ENCODE measurements around the gene VWA8.

VWA8 gene

DNA sequence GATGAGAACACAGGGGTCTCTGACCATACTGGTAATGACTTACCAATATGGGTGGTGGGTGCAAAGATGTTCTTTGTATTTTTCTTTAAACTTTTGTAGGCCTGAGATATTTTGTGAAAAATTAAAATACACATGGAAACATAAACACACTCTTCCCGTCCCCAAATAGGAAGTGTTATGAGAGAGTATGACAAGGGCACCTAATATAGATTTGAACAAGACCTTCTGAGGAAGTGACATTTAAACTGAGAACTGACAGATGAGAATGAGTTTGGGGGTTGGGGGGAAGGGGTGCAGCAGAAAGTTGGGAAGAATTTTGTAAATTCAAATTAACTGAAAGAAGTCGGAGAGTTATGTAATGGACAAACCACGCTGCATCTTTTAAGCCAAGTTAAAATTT lies 279.3 kb downstream of the VWA8 start:
- Histone ChIP-seq H3K27me3 (ENCODE audit: control insufficient read depth, low read length) (no peaks in the 10 kb centered on the region), H3K4me2 (ENCODE audit: low read length) (no peak overlapping the region), H3K79me2 (ENCODE audit: control insufficient read depth, low read length) (no peaks in the 10 kb centered on the region), H3F3A (ENCODE audit: control insufficient read depth, insufficient read depth) (no peaks in the 10 kb centered on the region), H4K20me1 (ENCODE audit: control insufficient read depth, insufficient read depth, low read depth, low read length) (no peaks in the 10 kb centered on the region), H3K4me1 (ENCODE audit: control insufficient read depth, low read length) (peaks cover 15% of the 10 kb centered on the region), H3K9me2 (replicated peaks; ENCODE audit: control insufficient read depth, low read length) (no peaks in the 10 kb centered on the region; the same call in 1 of the 2 replicates), H3K4me3 (ENCODE audit: low read length) (no peak overlapping the region), H3K36me3 (ENCODE audit: control insufficient read depth, low read length) (0 out of 2 replicates have a peak, but pooled peaks cover 3% of the 10 kb centered on the region), H3K27ac (ENCODE audit: low read depth, low read length) (no peak overlapping the region), H3K9me3 (ENCODE audit: control insufficient read depth, insufficient read depth, low read length) (no peaks in the 10 kb centered on the region)
- TF ChIP-seq, protein P1, sequence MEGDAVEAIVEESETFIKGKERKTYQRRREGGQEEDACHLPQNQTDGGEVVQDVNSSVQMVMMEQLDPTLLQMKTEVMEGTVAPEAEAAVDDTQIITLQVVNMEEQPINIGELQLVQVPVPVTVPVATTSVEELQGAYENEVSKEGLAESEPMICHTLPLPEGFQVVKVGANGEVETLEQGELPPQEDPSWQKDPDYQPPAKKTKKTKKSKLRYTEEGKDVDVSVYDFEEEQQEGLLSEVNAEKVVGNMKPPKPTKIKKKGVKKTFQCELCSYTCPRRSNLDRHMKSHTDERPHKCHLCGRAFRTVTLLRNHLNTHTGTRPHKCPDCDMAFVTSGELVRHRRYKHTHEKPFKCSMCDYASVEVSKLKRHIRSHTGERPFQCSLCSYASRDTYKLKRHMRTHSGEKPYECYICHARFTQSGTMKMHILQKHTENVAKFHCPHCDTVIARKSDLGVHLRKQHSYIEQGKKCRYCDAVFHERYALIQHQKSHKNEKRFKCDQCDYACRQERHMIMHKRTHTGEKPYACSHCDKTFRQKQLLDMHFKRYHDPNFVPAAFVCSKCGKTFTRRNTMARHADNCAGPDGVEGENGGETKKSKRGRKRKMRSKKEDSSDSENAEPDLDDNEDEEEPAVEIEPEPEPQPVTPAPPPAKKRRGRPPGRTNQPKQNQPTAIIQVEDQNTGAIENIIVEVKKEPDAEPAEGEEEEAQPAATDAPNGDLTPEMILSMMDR (IDR thresholded peaks at IDR 0.05; ENCODE audit: low read depth, low read length, poor library complexity, severe bottlenecking): no peak
- TF ChIP-seq EZH2phosphoT487 (IDR thresholded peaks at IDR 0.05; ENCODE audit: borderline replicate concordance, low read length): no peak

DNA sequence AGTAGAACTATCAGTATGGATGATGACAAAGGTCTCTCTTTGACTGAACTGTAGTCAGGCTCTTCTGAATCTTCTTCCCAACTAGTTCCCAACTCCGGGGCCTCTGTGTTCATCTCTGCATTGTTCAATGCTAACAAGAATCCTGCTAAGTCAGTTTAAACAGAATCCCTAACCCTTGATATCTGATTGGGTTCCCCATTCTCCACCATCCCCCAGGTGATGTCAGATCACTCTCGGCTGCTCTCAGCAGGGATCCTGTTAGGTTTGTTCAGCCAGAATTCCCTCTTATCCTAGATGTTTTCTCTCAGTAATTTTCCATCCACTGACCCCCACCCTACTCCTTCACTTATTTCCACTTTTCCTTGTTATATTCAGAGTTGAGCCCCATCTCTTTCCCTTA lies 280.0 kb downstream of the VWA8 start:
- Histone ChIP-seq H3K36me3 (ENCODE audit: control insufficient read depth, low read length) (0 out of 2 replicates have a peak, but pooled peaks cover 3% of the 10 kb centered on the region), H3K79me2 (ENCODE audit: control insufficient read depth, low read length) (no peaks in the 10 kb centered on the region), H3K4me1 (ENCODE audit: control insufficient read depth, low read length) (peaks cover 15% of the 10 kb centered on the region), H3K4me3 (ENCODE audit: low read length) (no peak overlapping the region), H3K27me3 (ENCODE audit: control insufficient read depth, low read length) (no peaks in the 10 kb centered on the region), H3K9me3 (ENCODE audit: control insufficient read depth, insufficient read depth, low read length) (no peaks in the 10 kb centered on the region), H3K27ac (ENCODE audit: low read depth, low read length) (no peak overlapping the region), H3K9me2 (replicated peaks; ENCODE audit: control insufficient read depth, low read length) (no peaks in the 10 kb centered on the region), H4K20me1 (ENCODE audit: control insufficient read depth, insufficient read depth, low read depth, low read length) (no peaks in the 10 kb centered on the region), H3F3A (ENCODE audit: control insufficient read depth, insufficient read depth) (no peaks in the 10 kb centered on the region), H3K4me2 (ENCODE audit: low read length) (no peak overlapping the region)
- TF ChIP-seq EZH2phosphoT487 (IDR thresholded peaks at IDR 0.05; ENCODE audit: borderline replicate concordance, low read length): no peak
- TF ChIP-seq, protein P1 (IDR thresholded peaks at IDR 0.05; ENCODE audit: low read depth, low read length, poor library complexity, severe bottlenecking): no peak

DNA sequence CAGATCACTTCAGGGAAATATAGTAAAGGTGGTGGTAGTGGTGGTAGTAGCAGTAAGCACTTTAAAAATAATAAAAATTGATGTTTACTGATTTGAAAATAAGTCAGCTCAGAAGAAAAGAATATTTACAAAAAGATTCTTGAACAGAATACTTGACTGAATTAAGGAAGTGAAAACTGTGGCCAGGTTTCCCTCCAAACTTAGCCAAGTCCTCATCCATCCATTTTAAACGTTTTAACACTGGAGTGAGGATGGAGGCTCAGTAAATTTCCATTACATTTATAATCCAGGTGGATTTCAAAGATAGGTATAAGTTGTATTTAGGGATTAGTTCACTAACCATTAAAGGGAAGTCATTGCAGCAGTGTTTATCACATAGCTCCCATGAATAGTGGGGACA lies 282.1 kb downstream of the VWA8 start:
- Histone ChIP-seq H3K79me2 (ENCODE audit: control insufficient read depth, low read length) (no peaks in the 10 kb centered on the region), H3K9me2 (replicated peaks; ENCODE audit: control insufficient read depth, low read length) (no peaks in the 10 kb centered on the region), H4K20me1 (ENCODE audit: control insufficient read depth, insufficient read depth, low read depth, low read length) (no peaks in the 10 kb centered on the region), H3F3A (ENCODE audit: control insufficient read depth, insufficient read depth) (no peaks in the 10 kb centered on the region), H3K9me3 (ENCODE audit: control insufficient read depth, insufficient read depth, low read length) (no peaks in the 10 kb centered on the region), H3K4me3 (ENCODE audit: low read length) (no peak overlapping the region), H3K27me3 (ENCODE audit: control insufficient read depth, low read length) (no peaks in the 10 kb centered on the region), H3K4me1 (ENCODE audit: control insufficient read depth, low read length) (peaks cover 15% of the 10 kb centered on the region), H3K36me3 (ENCODE audit: control insufficient read depth, low read length) (0 out of 2 replicates have a peak, but pooled peaks cover 3% of the 10 kb centered on the region), H3K4me2 (ENCODE audit: low read length) (no peak overlapping the region), H3K27ac (ENCODE audit: low read depth, low read length) (no peak overlapping the region)
- TF ChIP-seq, protein P1 (IDR thresholded peaks at IDR 0.05; ENCODE audit: low read depth, low read length, poor library complexity, severe bottlenecking): no peak
- TF ChIP-seq EZH2phosphoT487 (IDR thresholded peaks at IDR 0.05; ENCODE audit: borderline replicate concordance, low read length): no peak
